ENCODE results near the gene CARMIL1. TPM values are rescaled to one million over a fixed set of nuclear protein-coding genes. Genes with fewer than 3 reads are reported as not detected.

CARMIL1 gene
- total and polyA plus RNA-seq, 2 of the 8 experiments (the other 6 are each of a cell fraction or from before 2014, with no cell fraction given): 20.3 to 40.4 TPM

GRCh38 chr6:25354078-25354932 lies 75.1 kb downstream of the CARMIL1 start:
- no peak overlapping the region for H3K18ac ChIP-seq (ENCODE audit: extremely low read depth, low read length)
- H3K9ac ChIP-seq (replicated peaks in 1 of 4; ENCODE audit: extremely low read depth in 1 of 4, low read depth in 3 of 4, low read length in 3 of 4): no peak overlapping the region
- H2BK12ac ChIP-seq (ENCODE audit: low read depth, low read length): no peak overlapping the region
- TF ChIP-seq SIX5 (IDR thresholded peaks at IDR 0.05; ENCODE audit: low read depth, low read length): no peak
- TF ChIP-seq BACH1 (IDR thresholded peaks at IDR 0.05; ENCODE audit: low read length): no peak
- TF ChIP-seq EP300 (IDR thresholded peaks at IDR 0.05; ENCODE audit: borderline replicate concordance in 1 of 2, low read depth in 2 of 2, low read length in 2 of 2): no peak
- TF ChIP-seq KDM5A (IDR thresholded peaks at IDR 0.05; ENCODE audit: low read length): no peak
- no peak for TF ChIP-seq USF2 (IDR thresholded peaks at IDR 0.05; ENCODE audit: low read length)
- TF ChIP-seq RXRA (IDR thresholded peaks at IDR 0.05; ENCODE audit: insufficient read depth, low read depth, low read length): no peak
- no peak for TF ChIP-seq KDM1A (IDR thresholded peaks at IDR 0.05; ENCODE audit: borderline replicate concordance, low read length)
- no peak for TF ChIP-seq EGR1 (IDR thresholded peaks at IDR 0.05; ENCODE audit: borderline replicate concordance, low read depth, low read length)
- no peak for TF ChIP-seq CTBP2 (IDR thresholded peaks at IDR 0.05; ENCODE audit: borderline replicate concordance, insufficient read depth, insufficient read length, low read length)
- H3K36me3 ChIP-seq (ENCODE audit: control insufficient read depth in 2 of 4, insufficient read depth in 4 of 4, low read length in 3 of 4): no peaks in the 10 kb centered on the region
- peaks cover under 1 to 6% (median 4%) of the 10 kb centered on the region in 4 experiments; a peak in 4 of 7 replicates for H3K4me1 ChIP-seq (replicated peaks in 1 of 4; ENCODE audit: control insufficient read depth in 3 of 4, insufficient read depth in 4 of 4, low read length in 3 of 4)
- H3K23me2 ChIP-seq (ENCODE audit: low read depth, low read length): no peaks in the 10 kb centered on the region
- H2BK5ac ChIP-seq (ENCODE audit: low read depth, low read length): no peak overlapping the region
- no peak overlapping the region for H3K14ac ChIP-seq (ENCODE audit: insufficient read length)
- H4K20me1 ChIP-seq (replicated peaks in 1 of 2; ENCODE audit: control insufficient read depth in 1 of 2, insufficient read depth in 2 of 2, low read length in 2 of 2): peaks cover 0 to 1% of the 10 kb centered on the region in 2 experiments
- ChIA-PET CTCF (ENCODE audit: partially characterized antibody) (interaction anchor here (0.8 to 5.0 kb wide), 8 partner anchors 8 to 118 kb away, joined by 3 to 37 read pairs (median 3); partner anchors contain the start of gene CARMIL1), POLR2A (ENCODE audit: partially characterized antibody) (interaction anchor here (1.0 kb wide), 1 partner anchor 24 kb away, joined by 3 read pairs; no protein-coding TSS in a partner anchor)
- H2AFZ ChIP-seq (ENCODE audit: low read length): no peak overlapping the region
- no peak overlapping the region for H3K4ac ChIP-seq (replicated peaks; ENCODE audit: insufficient read length, low read depth, low read length)
- no peak overlapping the region for H2BK20ac ChIP-seq (ENCODE audit: low read length)
- no peak overlapping the region for H3K56ac ChIP-seq (replicated peaks; ENCODE audit: insufficient read length, low read depth, low read length)
- no peak overlapping the region for H3K4me2 ChIP-seq (ENCODE audit: insufficient read depth in 1 of 2, low read depth in 2 of 2, low read length in 2 of 2)
- H3K27me3 ChIP-seq (replicated peaks in 1 of 4; ENCODE audit: control insufficient read depth in 3 of 4, extremely low read depth in 1 of 4, insufficient read depth in 3 of 4, low read length in 3 of 4): no peaks in the 10 kb centered on the region
- DNase-seq (ENCODE audit: low read depth in 1 of 2, low spot score in 2 of 2) (no peak), FAIRE-seq (no peak)
- H3K79me1 ChIP-seq (ENCODE audit: low read depth, low read length): peaks cover under 1% of the 10 kb centered on the region; the same call in 1 of the 2 replicates
- no peak overlapping the region for H3K27ac ChIP-seq (ENCODE audit: low read depth, low read length)
- no peak overlapping the region for H4K91ac ChIP-seq (replicated peaks; ENCODE audit: insufficient read length, low read length)
- H3K9me3 ChIP-seq (ENCODE audit: insufficient read depth in 2 of 2, low read depth in 1 of 2, low read length in 1 of 2): no peaks in the 10 kb centered on the region
- no peak overlapping the region for H4K5ac ChIP-seq (ENCODE audit: insufficient read length, low read depth, low read length)
- no peak overlapping the region for H2AK5ac ChIP-seq (ENCODE audit: low read depth, low read length)
- H3K23ac ChIP-seq (ENCODE audit: insufficient read length): no peak overlapping the region
- H4K8ac ChIP-seq (ENCODE audit: extremely low read depth, insufficient read depth, low read length): no peak overlapping the region
- no peak overlapping the region for H3K4me3 ChIP-seq (ENCODE audit: extremely low read depth in 1 of 4, insufficient read depth in 2 of 4, low read depth in 3 of 4, low read length in 4 of 4)
- 91% methylated on average over 5 of the region's 5 CpGs; no CpG with 5 or more reads in 1 of the 2 experiments for WGBS, 2 experiments (ENCODE audit: extremely low coverage in 1 of 2, insufficient coverage in 1 of 2, insufficient read length in 1 of 2, insufficient replicate concordance in 2 of 2, low coverage in 1 of 2, low lambda C conversion rate in 2 of 2, missing lambda C conversion rate in 1 of 2)
- H2BK15ac ChIP-seq (ENCODE audit: low read length): no peak overlapping the region
- peaks cover 3 to 85% of the 10 kb centered on the region in 2 experiments; a peak in 3 of 4 replicates for H3K79me2 ChIP-seq (ENCODE audit: control insufficient read depth in 1 of 2, insufficient read depth in 2 of 2, low read length in 2 of 2)
- no peak overlapping the region for H2BK120ac ChIP-seq (replicated peaks; ENCODE audit: low read depth, low read length)

All from H1 (cell line).